AML-193 (cell line): ENCODE data around the gene ADAMTS13.

ENCODE experiments used
- DNase-seq, 2 experiments: peaks; one replicate each; lab custom pipeline; 2025; lab: John Stamatoyannopoulos, UW

ADAMTS13 gene

DNA sequence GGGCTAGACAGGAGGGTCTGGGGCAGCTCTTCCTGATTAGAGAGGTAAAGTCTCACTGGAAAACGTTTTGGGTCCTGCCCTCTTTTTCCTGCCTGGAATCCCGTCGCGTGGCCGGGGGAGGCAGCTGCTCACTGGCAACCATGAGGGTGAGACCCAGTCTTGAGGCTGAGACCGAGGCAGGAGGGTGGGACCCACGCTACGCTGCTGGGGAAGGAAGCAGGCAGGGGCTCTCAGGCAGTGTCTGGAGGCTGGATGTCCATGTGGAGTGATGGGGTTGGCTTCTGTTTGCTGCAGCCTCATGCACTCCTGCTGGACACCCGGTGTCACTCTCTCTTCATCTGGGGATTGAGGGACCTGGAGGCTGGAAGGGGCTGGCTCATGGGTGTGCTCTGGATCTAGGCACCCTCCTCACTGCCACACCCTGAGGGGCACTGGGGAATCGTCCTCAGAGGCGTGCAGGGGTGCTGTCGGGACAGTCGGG, 68.1 kb downstream of the ADAMTS13 start:
- no peak for DNase-seq

DNA sequence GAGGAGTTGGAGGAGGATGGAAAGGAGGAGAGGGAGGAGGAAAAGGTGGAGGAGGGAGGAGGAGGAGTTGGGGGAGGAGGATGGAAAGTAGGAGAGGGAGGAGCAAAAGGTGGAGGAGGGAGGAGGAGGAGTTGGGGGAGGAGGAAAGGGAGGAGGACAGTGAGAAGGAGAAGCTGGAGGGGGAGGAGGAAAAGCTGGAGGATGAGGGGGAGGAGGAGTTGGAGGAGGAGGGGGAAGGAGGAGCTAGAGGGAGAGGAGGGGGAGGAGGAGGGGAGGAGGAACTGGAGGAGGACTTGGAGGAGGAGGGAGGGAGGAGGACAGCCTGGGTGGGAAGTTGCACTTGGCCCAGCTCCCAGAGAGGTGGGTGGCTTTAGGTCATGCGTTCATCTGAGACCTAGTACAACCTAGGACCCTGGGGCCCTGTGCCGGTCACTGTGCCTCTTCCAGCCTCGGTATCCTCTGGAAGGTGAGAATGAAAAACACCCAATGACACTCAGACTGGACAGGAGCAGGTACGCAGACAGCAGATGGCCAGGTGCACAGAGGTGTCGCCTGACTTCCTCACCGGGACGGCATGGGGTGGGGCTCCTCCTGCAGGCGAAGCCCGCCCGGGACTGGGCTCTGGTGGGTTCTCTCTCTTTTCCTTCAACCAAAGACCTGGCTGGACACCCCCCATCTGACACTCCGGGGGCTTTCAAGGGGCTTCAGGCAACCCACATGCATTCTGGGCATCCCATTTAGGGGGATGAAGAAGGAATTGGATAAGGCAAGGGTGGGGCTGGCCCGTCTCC, 68.9 kb downstream of the ADAMTS13 start:
- no peak for DNase-seq

DNA sequence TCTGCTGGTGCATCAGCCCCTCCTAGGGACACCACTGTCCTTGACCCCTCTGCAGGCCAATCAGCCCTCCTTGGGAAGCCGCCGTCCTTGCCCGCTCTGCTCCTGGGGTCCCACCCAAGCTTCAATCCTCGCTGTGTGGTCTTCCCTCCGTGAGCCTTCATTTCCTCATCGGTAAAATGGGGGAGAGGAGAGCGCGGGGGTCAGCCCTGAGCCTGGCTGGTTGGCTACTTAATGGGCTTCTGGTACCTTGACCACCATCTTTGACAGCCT, 69.4 kb downstream of the ADAMTS13 start:
- DNase-seq = no peak

DNA sequence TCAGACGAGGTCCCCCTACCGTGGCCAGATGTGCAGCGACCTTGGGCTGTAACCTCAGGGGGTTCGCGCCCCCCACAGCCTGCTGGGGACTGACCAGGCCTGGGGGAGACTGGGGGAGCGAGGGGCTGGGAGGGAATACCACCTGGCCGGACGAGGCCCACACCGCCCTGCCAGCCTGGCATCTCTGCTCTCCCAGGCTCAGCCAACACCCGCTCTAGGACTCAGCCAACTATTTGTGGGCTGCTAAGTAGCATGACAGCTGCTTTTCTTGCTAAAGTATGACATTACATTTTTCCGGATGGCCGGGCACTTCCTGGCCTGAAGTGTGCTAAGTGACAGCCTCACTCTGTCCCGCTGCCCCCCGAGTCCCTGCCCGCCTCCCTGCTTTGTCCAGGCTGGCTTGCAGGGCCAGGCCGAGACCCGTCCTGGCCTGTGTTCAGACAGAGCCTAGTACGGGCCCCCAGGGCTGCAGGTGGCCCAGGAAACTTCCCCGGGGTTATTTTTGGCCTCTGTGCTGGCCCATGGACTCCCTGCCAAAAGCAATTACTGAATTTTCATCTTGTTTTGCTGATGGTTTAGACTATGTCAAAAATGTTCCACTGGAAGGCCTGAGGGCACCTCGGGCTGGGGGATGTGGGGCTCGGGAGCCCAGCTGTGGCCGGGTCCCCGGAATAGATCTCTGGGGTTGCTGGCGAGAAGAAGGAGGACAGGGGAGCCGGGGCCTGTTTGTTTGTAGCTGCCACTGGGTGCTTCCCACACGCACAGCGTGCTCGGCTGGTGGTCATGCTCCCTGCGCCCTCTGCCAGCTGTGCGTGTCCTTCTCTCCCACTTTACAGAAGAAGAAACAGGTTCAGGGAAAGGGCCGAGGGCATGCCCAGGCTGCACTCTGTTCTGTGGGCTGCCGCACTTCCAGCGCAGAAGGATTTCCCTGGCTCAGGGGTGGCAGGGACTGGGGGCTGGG, 70.2 kb downstream of the ADAMTS13 start:
- DNase-seq = no peak

DNA sequence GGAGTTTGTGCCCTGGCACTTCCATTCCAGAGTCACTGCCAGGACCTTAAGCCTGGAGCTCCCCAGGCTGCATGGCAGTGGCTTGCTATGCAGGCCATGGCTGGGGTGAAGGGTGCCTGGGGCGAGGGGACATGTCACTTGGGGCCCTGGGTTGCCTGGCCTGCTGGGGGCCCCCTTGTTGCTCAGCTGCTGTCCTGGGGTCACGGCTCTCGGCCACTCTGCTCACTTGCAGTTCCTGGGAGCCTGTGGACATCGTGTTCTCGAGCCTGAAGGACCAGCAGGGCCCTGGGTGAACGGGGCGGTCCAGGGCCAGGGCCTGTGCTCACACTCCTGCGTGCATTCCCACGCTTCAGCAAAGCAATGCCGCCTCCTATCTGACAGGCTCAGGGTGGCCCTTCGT, 71.3 kb downstream of the ADAMTS13 start:
- DNase-seq = no peak

DNA sequence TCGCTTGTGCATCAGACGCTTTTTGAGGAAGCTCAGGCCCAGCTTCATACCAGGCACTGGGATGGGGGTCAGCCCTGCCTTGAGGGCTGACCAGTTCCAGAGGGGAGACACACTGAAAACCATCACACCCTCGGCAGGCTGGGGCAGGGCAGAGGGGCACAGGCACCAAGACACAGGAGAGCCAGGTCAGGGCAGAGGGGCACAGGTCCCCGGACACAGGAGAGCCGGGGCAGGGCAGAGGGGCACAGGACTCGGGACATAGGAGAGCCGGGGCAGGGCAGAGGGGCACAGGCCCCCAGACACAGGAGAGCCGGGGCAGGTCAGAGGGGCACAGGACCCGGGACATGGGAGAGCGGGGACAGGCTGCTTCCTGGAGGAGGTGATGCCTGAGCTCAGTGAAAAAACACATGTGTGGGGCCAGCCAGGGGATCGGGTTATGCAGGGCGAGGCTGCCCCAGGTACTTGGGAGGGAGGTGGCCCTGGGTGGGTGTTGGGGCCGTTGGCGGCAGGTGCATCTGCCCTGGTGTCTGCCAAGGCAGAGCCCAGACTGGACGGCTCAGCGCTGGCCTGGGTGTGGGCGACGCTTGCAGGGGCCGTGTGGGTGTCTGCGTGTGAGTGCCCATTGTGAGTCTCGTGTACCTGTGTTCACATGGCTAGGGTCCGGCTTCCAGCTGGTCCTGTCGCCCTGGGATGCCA, 71.8 kb downstream of the ADAMTS13 start:
- DNase-seq = no peak

DNA sequence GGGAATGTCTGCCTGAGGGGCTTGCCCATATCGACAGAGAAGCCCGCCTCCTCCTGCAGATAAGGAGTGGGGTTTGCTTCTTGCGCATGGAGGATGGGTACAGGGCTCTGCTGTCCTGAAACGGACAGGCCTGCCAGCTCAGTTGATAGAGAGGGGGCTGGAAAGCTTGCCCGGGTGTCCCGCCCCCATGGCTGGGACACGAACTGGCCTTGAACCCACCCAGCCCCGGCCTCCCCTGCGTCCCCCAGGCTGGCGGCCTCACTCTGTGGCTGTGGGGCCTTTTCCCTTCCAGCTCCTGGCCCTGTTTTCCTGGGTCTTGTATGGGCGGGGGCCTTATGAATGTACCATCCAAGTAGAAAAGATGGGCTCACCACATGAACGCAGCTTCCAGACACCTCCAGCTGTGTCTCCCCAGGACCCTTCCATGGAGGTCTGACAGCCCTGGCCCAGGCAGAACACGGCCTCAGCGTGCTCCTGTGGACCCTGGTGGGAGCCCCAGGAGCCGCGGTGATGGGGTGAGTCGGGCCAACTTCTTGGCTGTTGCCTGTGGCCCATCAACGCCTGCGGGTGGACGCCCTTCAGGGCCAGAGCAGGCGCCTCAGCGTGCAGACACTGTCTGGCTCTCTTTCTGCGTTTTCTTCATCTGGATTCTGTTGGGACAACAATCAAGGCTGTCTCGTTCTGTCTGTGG, 72.6 kb downstream of the ADAMTS13 start:
- no peak for DNase-seq

DNA sequence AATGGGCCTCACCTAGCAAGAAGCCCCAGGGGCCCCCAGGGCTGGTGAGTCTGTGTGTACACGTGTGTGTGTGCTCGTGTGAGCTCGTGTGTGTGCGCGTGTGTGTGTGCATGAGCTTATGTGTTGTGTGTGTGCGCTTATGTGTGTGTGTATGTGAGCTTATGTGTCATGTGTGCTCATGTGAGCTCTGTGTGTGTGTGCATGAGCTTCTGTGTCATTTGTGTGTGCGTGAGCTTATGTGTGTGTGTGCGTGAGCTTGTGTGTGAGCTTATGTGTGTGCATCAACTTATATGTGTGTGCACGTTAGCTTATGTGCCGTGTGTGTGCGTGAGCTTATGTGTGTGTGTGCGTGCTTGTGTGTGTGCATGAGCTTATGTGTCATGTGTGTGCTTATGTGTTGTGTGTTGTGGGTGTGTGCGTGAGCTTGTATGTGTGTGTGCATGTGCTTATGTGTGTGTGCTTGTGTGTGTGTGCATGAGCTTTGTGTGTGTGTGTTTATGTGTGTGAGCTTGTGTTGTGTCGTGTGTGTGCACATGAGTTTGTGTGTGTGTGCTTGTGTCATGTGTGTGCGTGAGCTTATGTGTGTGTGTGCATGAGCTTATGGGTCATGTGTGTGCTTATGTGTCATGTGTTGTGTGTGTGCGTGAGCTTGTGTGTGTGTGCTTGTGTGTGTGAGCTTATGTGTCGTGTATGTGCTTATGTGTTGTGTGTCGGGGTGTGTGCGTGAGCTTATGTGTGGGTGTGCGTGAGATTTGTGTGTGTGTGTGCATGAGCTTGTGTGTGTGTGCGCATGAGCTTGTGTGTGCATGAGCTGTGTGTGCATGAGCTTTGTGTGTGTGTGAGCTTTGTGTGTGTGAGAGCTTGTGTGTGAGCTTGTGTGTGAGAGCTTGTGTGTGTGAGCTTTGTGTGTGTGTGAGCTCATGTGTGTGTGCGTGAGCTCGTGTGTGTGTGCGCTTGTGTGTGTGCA, 73.4 kb downstream of the ADAMTS13 start:
- DNase-seq = no peak

DNA sequence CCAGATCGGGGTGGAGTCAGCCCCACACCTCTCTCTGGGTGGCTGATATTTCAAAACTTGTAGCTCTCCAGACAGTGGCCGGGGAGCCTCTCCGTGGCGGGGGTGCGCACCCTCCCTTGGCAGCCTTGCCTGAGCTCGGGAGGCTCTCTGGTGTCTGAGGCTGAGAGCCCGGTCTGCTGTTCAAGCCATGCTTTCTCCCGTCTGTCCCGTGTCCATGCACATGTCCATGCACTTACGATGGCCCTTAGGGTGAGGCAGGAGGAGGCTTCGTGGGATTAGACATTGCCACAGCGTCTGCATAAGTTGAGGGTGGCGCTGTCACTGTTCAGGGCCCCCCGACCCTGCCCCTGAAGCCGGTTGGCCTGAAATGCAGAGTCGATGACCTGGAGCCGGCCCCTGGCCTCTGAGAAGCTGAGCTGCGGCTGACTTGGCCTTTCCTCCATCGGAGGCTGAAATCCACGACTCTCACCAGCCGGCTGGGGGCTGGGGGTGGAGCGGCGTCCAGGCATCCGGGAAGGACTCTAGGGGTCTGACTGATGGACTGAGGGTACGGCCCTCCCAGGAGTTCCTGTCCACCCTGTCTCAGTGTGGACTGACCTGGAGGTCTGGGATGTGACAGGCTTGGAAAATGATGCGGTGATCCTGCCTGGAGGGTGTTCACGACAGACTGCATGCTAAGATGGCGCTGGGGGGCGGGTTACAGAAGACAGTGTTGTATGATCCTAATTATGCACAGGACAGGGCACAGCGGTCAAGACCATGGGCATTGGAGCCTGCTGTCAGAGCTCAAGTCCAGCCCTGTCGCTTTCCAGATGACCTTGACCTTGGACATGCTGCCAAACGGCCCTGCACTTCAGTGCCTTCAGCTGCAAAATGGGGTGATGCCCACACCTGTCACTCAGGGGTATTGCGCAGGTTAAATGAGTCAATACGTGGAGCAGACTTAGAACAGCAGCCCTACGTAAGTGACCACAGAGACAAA, 75.0 kb downstream of the ADAMTS13 start:
- no peak for DNase-seq

DNA sequence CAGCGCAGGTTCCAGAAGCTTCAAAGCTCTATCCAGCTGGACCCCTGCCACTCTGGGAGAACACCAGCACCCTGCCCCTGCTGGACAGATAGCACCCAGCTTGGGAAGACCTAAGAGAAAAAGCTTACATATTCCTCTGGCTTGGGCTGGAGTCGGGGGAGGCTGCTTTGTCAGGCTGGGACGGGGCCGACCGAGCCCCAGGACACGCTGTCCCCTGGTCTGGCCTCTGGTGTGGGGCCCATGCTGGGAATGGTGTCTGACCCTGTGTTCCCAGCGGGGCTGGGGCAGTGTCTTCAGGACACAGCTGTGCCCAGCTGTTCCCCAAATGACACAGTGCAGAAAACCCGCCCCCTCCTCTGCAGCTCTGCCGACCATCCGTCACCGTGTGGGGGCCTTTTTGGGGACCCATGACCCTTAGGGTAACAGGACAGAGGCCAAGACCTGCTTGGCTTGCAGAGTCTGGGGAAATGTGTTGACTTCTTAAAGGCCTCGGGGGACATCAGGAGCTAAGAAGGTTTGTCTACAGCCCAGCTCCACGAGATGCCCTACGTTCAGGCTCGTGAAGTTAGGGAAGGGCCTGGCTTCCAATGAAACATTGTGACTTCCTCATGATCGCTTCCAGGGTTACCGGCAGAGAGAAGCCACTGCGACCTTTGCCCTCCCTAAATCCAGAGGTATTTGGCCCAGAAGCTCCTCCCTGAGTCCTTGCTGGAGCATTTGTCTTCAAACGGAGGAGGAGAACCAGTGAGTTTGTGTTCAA, 77.1 kb downstream of the ADAMTS13 start:
- no peak for DNase-seq

DNA sequence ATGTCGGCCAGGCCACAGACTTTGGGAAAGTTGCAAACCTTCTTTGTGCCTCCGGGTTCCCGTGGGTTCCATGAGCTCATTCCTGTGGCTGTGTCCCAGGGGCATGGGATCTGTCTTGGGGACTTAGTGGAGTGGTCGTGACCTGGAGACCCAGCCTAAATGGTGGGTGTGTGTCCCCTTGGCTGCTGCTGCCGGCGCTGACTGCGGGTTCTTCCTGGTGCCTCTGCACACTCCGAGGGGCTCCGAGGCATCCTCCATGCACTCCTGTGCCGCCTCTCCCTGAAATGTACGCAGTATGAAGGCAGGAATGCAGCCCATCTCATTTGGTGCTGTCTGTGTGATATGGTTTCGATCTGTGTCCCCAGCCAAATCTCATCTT, 77.7 kb downstream of the ADAMTS13 start:
- no peak for DNase-seq

DNA sequence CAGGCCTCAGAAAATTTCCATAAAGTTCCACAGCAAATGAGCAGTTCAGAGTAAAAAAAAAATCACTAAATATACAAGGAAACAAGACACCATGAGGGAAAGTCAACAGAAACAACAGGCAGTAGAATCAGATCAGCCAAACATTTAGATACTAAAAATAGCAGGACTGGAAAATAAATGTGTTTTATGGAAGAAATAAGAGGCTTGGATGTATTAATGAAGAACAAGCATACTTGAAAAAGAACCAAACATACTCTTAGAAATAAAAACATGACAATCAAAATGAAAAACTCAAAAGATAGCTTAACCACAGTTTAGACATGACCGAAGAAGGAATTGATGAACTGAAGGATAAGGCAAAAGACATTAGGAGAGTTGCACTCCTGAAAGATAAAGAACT, 79.9 kb downstream of the ADAMTS13 start:
- no peak for DNase-seq

DNA sequence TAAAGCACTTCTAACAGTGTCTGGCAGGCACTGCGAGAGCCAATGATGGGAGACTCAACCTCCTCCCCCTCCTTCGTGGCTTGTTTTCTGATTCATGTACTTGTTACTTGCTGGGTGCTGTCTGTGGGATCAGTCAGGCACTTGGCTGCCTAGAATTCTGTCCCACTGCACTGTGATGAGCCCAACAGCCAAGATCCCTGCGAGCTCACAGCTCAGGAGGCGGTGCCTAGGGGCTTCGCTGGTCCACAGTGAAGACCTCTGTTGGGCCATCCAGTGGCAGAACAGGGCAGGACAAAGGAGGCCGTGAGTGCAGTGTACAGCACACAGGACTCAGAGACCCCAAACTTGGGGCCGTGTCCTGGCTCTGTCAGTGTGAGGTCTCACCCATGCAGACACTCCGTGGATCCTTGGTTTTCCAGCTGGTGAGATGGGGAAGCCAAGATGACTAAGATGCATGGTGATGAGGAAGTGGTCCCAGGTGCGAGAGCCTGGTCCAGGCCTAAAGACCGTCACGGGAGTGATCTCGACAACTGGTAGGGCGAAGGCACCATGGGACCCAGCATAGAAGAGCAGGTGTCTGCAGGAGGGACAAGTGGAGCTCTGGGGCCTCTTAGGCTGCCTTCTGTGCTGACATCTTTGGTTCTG, 83.1 kb downstream of the ADAMTS13 start:
- no peak for DNase-seq

DNA sequence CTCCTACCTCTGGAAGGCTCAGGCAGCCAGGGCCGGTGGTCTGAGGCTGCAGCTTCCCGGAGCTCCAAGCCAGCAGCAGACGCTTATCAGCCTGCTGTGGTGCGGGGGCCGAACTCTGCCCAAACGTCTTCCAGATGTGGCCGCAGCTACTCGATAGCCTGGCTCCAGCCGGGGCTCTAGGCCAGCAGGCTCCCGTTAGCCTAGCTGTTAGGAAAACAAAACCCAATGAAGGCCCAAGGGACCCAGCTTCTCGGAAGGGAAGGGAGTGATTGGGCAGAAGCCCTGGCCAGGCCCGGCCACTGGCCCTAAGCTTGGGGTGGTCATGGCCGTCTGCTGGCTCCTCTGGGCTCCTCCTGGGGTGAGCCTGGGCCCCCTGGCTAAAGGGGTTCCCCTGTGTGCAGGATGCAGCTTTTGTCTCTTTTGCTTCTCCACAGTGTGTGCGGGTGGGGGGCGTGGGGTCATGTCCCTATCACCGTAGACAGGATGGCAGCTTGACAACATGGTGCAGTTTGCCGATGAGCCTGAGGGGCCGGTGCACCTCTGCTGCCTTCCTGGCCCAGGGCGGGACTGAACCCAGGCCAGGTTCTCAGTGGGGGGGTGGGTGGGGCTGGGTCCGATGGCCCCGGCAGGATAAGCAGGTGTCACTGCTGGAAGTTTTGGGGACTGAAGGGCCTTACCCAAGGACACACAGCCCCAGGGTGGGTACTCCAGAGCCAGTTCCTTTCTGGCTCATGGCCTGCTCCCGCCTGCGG, 83.9 kb downstream of the ADAMTS13 start:
- no peak for DNase-seq

DNA sequence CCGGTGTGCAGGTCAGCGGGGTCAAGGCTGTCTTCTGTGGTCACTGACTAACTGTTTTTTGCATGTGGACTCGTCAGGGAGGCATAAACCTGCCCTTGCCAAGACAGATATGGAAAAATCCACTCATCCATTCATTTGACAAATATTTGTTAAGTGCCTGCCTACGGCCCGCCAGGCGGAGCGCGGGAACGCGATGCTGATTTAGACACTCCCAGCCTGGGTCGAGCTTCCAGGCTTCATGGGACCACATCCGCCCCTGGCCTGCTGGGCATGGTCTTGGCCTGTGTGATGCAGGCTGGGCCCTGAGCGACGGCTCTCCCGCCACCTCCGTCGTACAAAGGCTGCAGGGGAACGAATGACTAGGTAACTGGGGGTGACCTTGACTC, 84.5 kb downstream of the ADAMTS13 start:
- no peak for DNase-seq

DNA sequence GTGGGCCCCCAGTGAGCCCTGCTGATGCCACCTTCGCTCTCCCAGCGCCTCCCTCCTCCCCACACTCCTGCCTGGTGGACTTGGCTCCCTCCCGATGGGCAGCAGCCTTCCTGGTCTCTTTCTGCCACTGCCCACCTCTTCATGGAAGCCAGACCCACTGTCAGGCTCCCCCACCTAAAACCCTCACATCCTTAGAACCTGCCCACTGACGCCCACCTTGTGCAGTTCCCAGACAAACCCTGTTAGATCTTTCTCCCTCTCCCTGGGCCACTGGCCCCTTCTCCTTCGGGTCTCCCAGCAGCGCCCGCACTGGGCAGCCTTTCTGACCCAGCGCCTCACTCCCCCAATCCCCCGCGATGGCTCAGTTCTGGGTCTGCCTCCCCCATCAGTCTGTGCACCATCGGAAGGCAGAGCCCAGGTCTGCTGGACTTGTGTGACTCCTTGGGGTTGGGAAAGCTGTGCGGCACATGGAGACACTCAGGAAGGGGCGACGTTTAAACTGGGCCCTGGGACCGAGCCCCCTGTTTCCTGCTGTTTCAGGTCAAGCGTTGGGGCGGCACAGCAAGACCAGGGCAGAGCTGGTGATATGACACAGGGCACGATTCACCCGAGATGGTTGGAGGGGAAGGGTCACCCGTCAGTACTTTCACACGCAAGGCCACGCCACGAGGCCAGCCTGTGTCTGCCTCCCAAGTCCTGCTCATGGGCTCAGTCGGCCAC, 85.2 kb downstream of the ADAMTS13 start:
- no peak for DNase-seq

DNA sequence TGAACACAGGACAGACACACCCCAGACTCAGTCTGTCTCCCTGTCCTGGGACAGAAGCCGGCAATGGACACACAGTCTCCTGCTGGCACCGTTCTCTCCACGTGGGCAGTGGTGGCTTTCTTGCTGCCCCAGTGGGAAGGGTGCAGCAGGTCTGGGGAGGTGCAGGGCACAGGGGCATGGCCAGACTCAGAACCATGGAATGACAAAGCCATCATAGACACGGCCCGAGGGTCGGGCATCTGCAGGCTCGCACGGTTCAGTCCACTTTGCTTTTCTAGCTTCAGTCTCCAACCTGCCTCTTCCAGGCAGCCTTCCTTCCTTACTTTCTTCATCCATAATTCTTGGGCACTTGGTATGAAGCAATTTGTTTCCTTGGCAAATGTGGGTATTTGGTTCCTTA, 85.9 kb downstream of the ADAMTS13 start:
- no peak for DNase-seq
